Osteocyte (in vitro differentiated cells): ENCODE measurements around the gene LRRC27. TPM values are rescaled to one million over a fixed set of nuclear protein-coding genes. Genes with fewer than 3 reads are reported as not detected.

Source experiments
- DNase-seq: peaks from one replicate; pipeline ENCODE4 v3.0.0; 2021; ENCODE audit warnings: mixed read lengths; ENCODE audit not compliant: unreplicated experiment; ENCODE audit errors: extremely low spot score
- H3K27ac Mint-ChIP-seq: one replicate; pipeline ENCODE4 v1.8.0; 2021; ENCODE audit warnings: mild to moderate bottlenecking, mixed read lengths; ENCODE audit not compliant: unreplicated experiment
- H3K27me3 Mint-ChIP-seq: one replicate; pipeline ENCODE4 v1.8.0; 2021; ENCODE audit warnings: mixed read lengths; ENCODE audit not compliant: unreplicated experiment
- H3K36me3 Mint-ChIP-seq: one replicate; pipeline ENCODE4 v1.8.0; 2021; ENCODE audit warnings: mixed read lengths; ENCODE audit not compliant: unreplicated experiment
- H3K4me1 Mint-ChIP-seq: one replicate; pipeline ENCODE4 v1.8.0; 2021; ENCODE audit warnings: mixed read lengths; ENCODE audit not compliant: unreplicated experiment
- H3K4me3 Mint-ChIP-seq: one replicate; pipeline ENCODE4 v1.8.0; 2021; ENCODE audit warnings: mild to moderate bottlenecking, moderate library complexity, mixed read lengths; ENCODE audit not compliant: unreplicated experiment
- H3K9me3 Mint-ChIP-seq: one replicate; pipeline ENCODE4 v1.8.0; 2021; ENCODE audit warnings: mixed read lengths; ENCODE audit not compliant: unreplicated experiment
- CTCF ChIP-seq: fragments of 200-600 bp; sonication (generic); IDR thresholded peaks from 2 replicates; pipeline ENCODE4 v1.5.0; 2021; ENCODE audit warnings: antibody characterized with exemption, mild to moderate bottlenecking, moderate library complexity
- total RNA-seq: library from RNA; stranded (reverse); gene quantifications from 2 replicates; pipeline ENCODE4 v1.2.1, GENCODE V29; 2021

Gene LRRC27
- total RNA-seq, 1 donor from 2014 or later = 18.9 TPM

GRCh38 chr10:132425757-132426155 lies 93.8 kb downstream of the LRRC27 start:
- Mint-ChIP-seq H3K27me3 (no peaks in the 10 kb centered on the region), H3K4me3 (no peak overlapping the region), H3K4me1 (peaks cover 34% of the 10 kb centered on the region), H3K36me3 (no peaks in the 10 kb centered on the region), H3K9me3 (no peaks in the 10 kb centered on the region), H3K27ac (no peak overlapping the region)
- DNase-seq = no peak
- no peak for TF ChIP-seq CTCF

GRCh38 chr10:132427006-132427771 lies 95.2 kb downstream of the LRRC27 start:
- DNase-seq = no peak
- peaks cover 23% of the 10 kb centered on the region for H3K4me1 Mint-ChIP-seq
- no peaks in the 10 kb centered on the region for H3K27me3 Mint-ChIP-seq
- H3K4me3 Mint-ChIP-seq = no peak overlapping the region
- TF ChIP-seq CTCF = no peak
- no peak overlapping the region for H3K27ac Mint-ChIP-seq
- H3K9me3 Mint-ChIP-seq = no peaks in the 10 kb centered on the region
- no peaks in the 10 kb centered on the region for H3K36me3 Mint-ChIP-seq

GRCh38 chr10:132427939-132428367 lies 96.0 kb downstream of the LRRC27 start:
- TF ChIP-seq CTCF = no peak
- no peak for DNase-seq
- Mint-ChIP-seq H3K36me3 (no peaks in the 10 kb centered on the region), H3K27ac (no peak overlapping the region), H3K27me3 (no peaks in the 10 kb centered on the region), H3K4me3 (no peak overlapping the region), H3K9me3 (no peaks in the 10 kb centered on the region), H3K4me1 (peaks cover 16% of the 10 kb centered on the region)

- Mint-ChIP-seq H3K36me3 (no peaks in the 10 kb centered on the region), H3K9me3 (no peaks in the 10 kb centered on the region), H3K4me1 (peaks cover 10% of the 10 kb centered on the region), H3K4me3 (no peak overlapping the region), H3K27me3 (no peaks in the 10 kb centered on the region), H3K27ac (no peak overlapping the region)
- TF ChIP-seq CTCF = no peak
- DNase-seq = no peak
Observed at GRCh38 chr10:132428486-132428995, 96.5 kb downstream of the LRRC27 start.

Other genes starting within 250 kb of the LRRC27 start
- 33.8 and 34.7 TPM in 2 replicates for gene DPYSL4, start 145.2 kb upstream of the LRRC27 start, total RNA-seq
- 15.7 and 17.3 TPM in 2 replicates for gene STK32C, start 24.2 kb upstream of the LRRC27 start, total RNA-seq
- 12.9 and 14.6 TPM in 2 replicates for gene PWWP2B, start 65.0 kb downstream of the LRRC27 start, total RNA-seq
- 35.0 and 36.4 TPM in 2 replicates for gene INPP5A, start 205.6 kb downstream of the LRRC27 start, total RNA-seq